Right lobe of liver (tissue), 6 donors: ENCODE data around the gene RNF208. TPM values are rescaled to one million over a fixed set of nuclear protein-coding genes. Genes with fewer than 3 reads are reported as not detected.

Experiments used
- ATAC-seq, 4 donors: fragments of 200-7000 bp; cut with Tn5 transposase; one replicate each; pipeline ENCODE4 v1.9.1; 2020; ENCODE audit warnings: mild to moderate bottlenecking in 4 of 4, moderate library complexity in 4 of 4
- DNase-seq, 3 donors: peaks; one replicate each; pipeline ENCODE4 v3.0.0-alpha.2; 2020
- H3K27ac ChIP-seq, 3 donors: fragments of 200-600 bp; one replicate each; pipeline ENCODE4 v1.8.0; 2022
- H3K27me3 ChIP-seq, 2 donors: fragments of 200-600 bp; one replicate each; pipeline ENCODE4 v1.8.0; 2022
- H3K36me3 ChIP-seq, 4 donors: fragments of 200-600 bp; sonication (generic) in 1 of 4; one replicate each; pipeline versions ENCODE4 v1.5.1 to v1.8.0; 2017 to 2022; ENCODE audit warnings: control low read depth in 1 of 4
- H3K4me1 ChIP-seq, 4 donors: fragments of 200-600 bp; sonication (generic) in 1 of 4; one replicate each; pipeline versions ENCODE4 v1.5.1 to v1.8.0; 2017 to 2022; ENCODE audit warnings: control low read depth in 1 of 4
- H3K4me3 ChIP-seq, 3 donors: fragments of 200-600 bp; one replicate each; pipeline ENCODE4 v1.8.0; 2022
- H3K9me3 ChIP-seq, 4 donors: fragments of 200-600 bp; sonication (generic) in 1 of 4; one replicate each; pipeline versions ENCODE4 v1.5.1 to v1.8.0; 2017 to 2022; ENCODE audit warnings: control low read depth in 1 of 4
- CTCF ChIP-seq, 4 donors: fragments of 200-600 bp in 3 of 4; fragments of 450-650 bp in 1 of 4; IDR thresholded peaks; one replicate each; pipeline versions ENCODE4 v1.5.1 to v1.8.0; 2016 to 2022; ENCODE audit warnings: antibody characterized with exemption in 4 of 4, mild to moderate bottlenecking in 2 of 4
- POLR2A ChIP-seq: fragments of 450-650 bp; IDR thresholded peaks from one replicate; pipeline ENCODE4 v1.6.1; 2017; ENCODE audit warnings: antibody characterized with exemption, mild to moderate bottlenecking
- WGBS: methylation state at CpG from one replicate; pipeline ENCODE4 v1.1.6; 2018; ENCODE audit warnings: low coverage, low lambda C conversion rate; ENCODE audit not compliant: insufficient coverage; ENCODE audit errors: missing lambda C conversion rate; 5-methylcytosine and 5-hydroxymethylcytosine counted together
- intact Hi-C, 2 donors: fragments of 100-400 bp; cut with DNase I; formaldehyde crosslinking; loops; one replicate each; pipeline versions ENCODE4 v1.11.2 to v1.14.1; 2022
- total RNA-seq, 6 experiments: library from RNA; depleted of rRNA in 2 of 6; stranded (reverse); fragments of >200 nt in 2 of 6; fragmentation: NEBNext Ultra II Directional in 3 of 6; extraction: Animal tissue kit (Norgen Biotek cat#: 25700) in 3 of 6; gene quantifications; one replicate each; pipeline versions ENCODE4 v1.1.0 to v1.2.4, GENCODE V29; 2016 to 2023
- donor health status: DM: no; HTN: yes; CAD: no.
- donor health status: DM: no; HTN: no; CAD: no.
- donor health status: DM: no; HTN: no; CAD: no.
- donor health status: DM: no; HTN: yes; CAD: no.
- donor health status: DM: no; HTN: yes; CAD: no.

The RNF208 gene
- total RNA-seq, 6 experiments from 2014 or later = 3.5 to 12.2 (median 4.5) TPM

- H3K4me3 ChIP-seq = no peak overlapping the region
These were observed 14.9 kb upstream of the RNF208 start for GRCh38 chr9:137236936-137237421.

GRCh38 chr9:137236238-137236935 lies 14.3 kb upstream of the RNF208 start:
- H3K27ac ChIP-seq = no peak overlapping the region
- 0% methylated on average over 12 of the region's 31 CpGs for WGBS
- TF ChIP-seq POLR2A (no peak), CTCF (IDR thresholded peaks at IDR 0.05) (peak; percentile 91 to 99 (median 97))
- peak; percentile 61 to 65 (median 64) for ATAC-seq
- H3K4me3 ChIP-seq = no peak overlapping the region
- no peaks in the 10 kb centered on the region for H3K36me3 ChIP-seq
- H3K4me1 ChIP-seq = peaks cover 0 to 8% (median 0%) of the 10 kb centered on the region in 4 donors
- peak; percentile 87 to 88 (median 88) for DNase-seq
- no peaks in the 10 kb centered on the region for H3K9me3 ChIP-seq
- H3K27me3 ChIP-seq = no peaks in the 10 kb centered on the region
- intact Hi-C loops = loop anchor here in 1 of 2 donors (10.0 kb wide), 1 partner anchor 52 kb away; the partner anchor contains the start of genes ANAPC2 and SSNA1

More at GRCh38 chr9:137236936-137237421, 14.9 kb upstream of the RNF208 start:
- TF ChIP-seq CTCF (IDR thresholded peaks at IDR 0.05) (no peak), POLR2A (no peak)
- intact Hi-C loops = loop anchor here in 1 of 2 donors (10.0 kb wide), 1 partner anchor 52 kb away; the partner anchor contains the start of genes ANAPC2 and SSNA1
- Histone ChIP-seq H3K27me3 (no peaks in the 10 kb centered on the region), H3K4me1 (peaks cover 0 to 9% (median 0%) of the 10 kb centered on the region in 4 donors), H3K27ac (no peak overlapping the region), H3K9me3 (no peaks in the 10 kb centered on the region), H3K36me3 (peaks cover 0 to under 1% (median 0%) of the 10 kb centered on the region in 4 donors)
- 0% methylated on average over 2 of the region's 11 CpGs for WGBS
- DNase-seq = no peak
- ATAC-seq = no peak

- peaks cover 0 to 8% (median 0%) of the 10 kb centered on the region in 4 donors for H3K4me1 ChIP-seq
- H3K27me3 ChIP-seq = no peaks in the 10 kb centered on the region
- no peak overlapping the region for H3K4me3 ChIP-seq
- ATAC-seq (no peak), DNase-seq (no peak)
- 43% methylated on average over 2 of the region's 35 CpGs for WGBS
- intact Hi-C loops = loop anchor here in 1 of 2 donors (10.0 kb wide), 1 partner anchor 51 kb away; the partner anchor contains the start of genes ANAPC2 and SSNA1
- H3K27ac ChIP-seq = no peak overlapping the region
- H3K9me3 ChIP-seq = no peaks in the 10 kb centered on the region
- H3K36me3 ChIP-seq = no peaks in the 10 kb centered on the region
- TF ChIP-seq POLR2A = no peak
- TF ChIP-seq CTCF (IDR thresholded peaks at IDR 0.05) = no peak
These were observed 13.6 kb upstream of the RNF208 start for GRCh38 chr9:137235424-137236237.

GRCh38 chr9:137234758-137235423 lies 12.9 kb upstream of the RNF208 start:
- H3K27ac ChIP-seq = no peak overlapping the region
- no peaks in the 10 kb centered on the region for H3K9me3 ChIP-seq
- intact Hi-C loops = loop anchor here (5.0 to 10.0 kb wide), 4 partner anchors 50 to 118 kb away; partner anchors contain the start of genes ANAPC2 (in 1 of the 2) and SSNA1 (in 1 of the 2)

More at GRCh38 chr9:137234758-137235423, 12.9 kb upstream of the RNF208 start:
- Histone ChIP-seq H3K4me1 (peaks cover 0 to 7% (median 0%) of the 10 kb centered on the region in 4 donors), H3K4me3 (no peak overlapping the region), H3K36me3 (no peaks in the 10 kb centered on the region), H3K27me3 (no peaks in the 10 kb centered on the region)
- ATAC-seq = no peak
- TF ChIP-seq CTCF (IDR thresholded peaks at IDR 0.05) = no peak
- no peak for TF ChIP-seq POLR2A
- DNase-seq = no peak
- 64% methylated on average over 9 of the region's 18 CpGs for WGBS
